ENCODE data around the gene HMOX2.
A peak's percentile ranks its signal among the peaks of the same experiment; 100 is the strongest.

Gene HMOX2

GRCh38 chr16:4505356-4506147, 29.4 kb downstream of the HMOX2 start:
- DNase-seq = peak; percentile 90

GRCh38 chr16:4506450-4506849, 30.3 kb downstream of the HMOX2 start:
- peak; percentile 83 for DNase-seq

- DNase-seq = no peak
Measured at GRCh38 chr16:4507588-4508345, 31.6 kb downstream of the HMOX2 start.

GRCh38 chr16:4508806-4509205, 32.6 kb downstream of the HMOX2 start:
- DNase-seq = no peak

GRCh38 chr16:4509420-4509819, 33.2 kb downstream of the HMOX2 start:
- DNase-seq = no peak

GRCh38 chr16:4510131-4510530, 33.9 kb downstream of the HMOX2 start:
- DNase-seq = no peak

GRCh38 chr16:4510747-4511426, 34.7 kb downstream of the HMOX2 start:
- DNase-seq = no peak

- DNase-seq = no peak
Measured at GRCh38 chr16:4511441-4512082, 35.4 kb downstream of the HMOX2 start.

- no peak for DNase-seq
Measured at GRCh38 chr16:4512473-4512872, 36.3 kb downstream of the HMOX2 start.

GRCh38 chr16:4513086-4513860, 37.1 kb downstream of the HMOX2 start:
- no peak for DNase-seq

GRCh38 chr16:4513881-4514280, 37.7 kb downstream of the HMOX2 start:
- DNase-seq = no peak

GRCh38 chr16:4514606-4515005, 38.4 kb downstream of the HMOX2 start:
- no peak for DNase-seq

GRCh38 chr16:4515611-4516233, 39.5 kb downstream of the HMOX2 start:
- peak; percentile 35 for DNase-seq

GRCh38 chr16:4517812-4518680, 41.8 kb downstream of the HMOX2 start:
- no peak for DNase-seq

GRCh38 chr16:4519274-4520058, 43.3 kb downstream of the HMOX2 start:
- DNase-seq = no peak

- no peak for DNase-seq
Measured at GRCh38 chr16:4520913-4521312, 44.7 kb downstream of the HMOX2 start.

- DNase-seq = no peak
Measured at GRCh38 chr16:4522051-4522581, 45.9 kb downstream of the HMOX2 start.

- DNase-seq = no peak
Measured at GRCh38 chr16:4523686-4524085, 47.5 kb downstream of the HMOX2 start.

- no peak for DNase-seq
Measured at GRCh38 chr16:4524571-4524970, 48.4 kb downstream of the HMOX2 start.

GRCh38 chr16:4525069-4525468, 48.9 kb downstream of the HMOX2 start:
- DNase-seq = no peak

Data from CD4-positive, alpha-beta T cell treated with Interleukin-21 for 1 hour (primary cell).